CD4-positive, CD25-positive, alpha-beta regulatory T cell (primary cell): ENCODE data around the gene OTOG. TPM values are rescaled to one million over a fixed set of nuclear protein-coding genes. Genes with fewer than 3 reads are reported as not detected.

ENCODE experiments used
- ATAC-seq, 2 donors: fragments of 150-1000 bp; cut with Tn5 transposase; one replicate each; pipeline ENCODE4 v1.10.0; 2021; ENCODE audit warnings: low read depth in 2 of 2, moderate number of reproducible peaks in 2 of 2, moderate library complexity in 1 of 2
- DNase-seq, 3 donors: peaks; one replicate each; pipeline versions ENCODE4 v3.0.0 to v3.0.0-alpha.2; 2012 to 2022; ENCODE audit warnings: mixed read lengths in 1 of 3
- H3K27ac ChIP-seq: one replicate; pipeline ENCODE4 v1.7.0; 2013; ENCODE audit warnings: mild to moderate bottlenecking, low read length; ENCODE audit not compliant: insufficient read depth, poor library complexity, severe bottlenecking
- H3K27me3 ChIP-seq: one replicate; pipeline ENCODE4 v1.7.0; 2013; ENCODE audit warnings: low read length; ENCODE audit not compliant: control insufficient read depth, insufficient read depth
- H3K36me3 ChIP-seq: one replicate; pipeline ENCODE4 v1.7.0; 2013; ENCODE audit warnings: mild to moderate bottlenecking, low read length, moderate library complexity; ENCODE audit not compliant: control insufficient read depth, insufficient read depth
- H3K4me1 ChIP-seq: 2 replicates; pipeline ENCODE4 v1.7.0; 2013; ENCODE audit warnings: mild to moderate bottlenecking, low read length; ENCODE audit not compliant: insufficient read depth, control insufficient read depth, poor library complexity, severe bottlenecking
- H3K4me3 ChIP-seq: one replicate; pipeline ENCODE4 v1.7.0; 2013; ENCODE audit warnings: low read depth, mild to moderate bottlenecking, low read length, moderate library complexity
- H3K9me3 ChIP-seq, 2 experiments: 1 replicate in 1 of 2; 2 replicates in 1 of 2; pipeline ENCODE4 v1.7.0; 2013; ENCODE audit warnings: low read length in 2 of 2, mild to moderate bottlenecking in 1 of 2, moderate library complexity in 1 of 2; ENCODE audit not compliant: control insufficient read depth in 2 of 2
- H3K27ac Mint-ChIP-seq, 3 donors: one replicate each; pipeline ENCODE4 v1.8.0; 2020 to 2022; ENCODE audit warnings: mild to moderate bottlenecking in 3 of 3, mixed read lengths in 3 of 3, moderate library complexity in 2 of 3
- H3K27me3 Mint-ChIP-seq: one replicate; pipeline ENCODE4 v1.8.0; 2022; ENCODE audit warnings: mild to moderate bottlenecking, mixed read lengths
- H3K36me3 Mint-ChIP-seq: one replicate; pipeline ENCODE4 v1.8.0; 2020; ENCODE audit warnings: mixed read lengths
- H3K4me1 Mint-ChIP-seq, 4 donors: one replicate each; pipeline ENCODE4 v1.8.0; 2020 to 2022; ENCODE audit warnings: mixed read lengths in 4 of 4, mild to moderate bottlenecking in 1 of 4
- H3K4me3 Mint-ChIP-seq, 4 donors: one replicate each; pipeline ENCODE4 v1.8.0; 2020 to 2022; ENCODE audit warnings: mild to moderate bottlenecking in 4 of 4, mixed read lengths in 4 of 4, moderate library complexity in 3 of 4
- H3K9me3 Mint-ChIP-seq, 7 donors: one replicate each; pipeline ENCODE4 v1.8.0; 2020 to 2022; ENCODE audit warnings: mixed read lengths in 7 of 7, mild to moderate bottlenecking in 3 of 7, moderate library complexity in 2 of 7
- polyA plus RNA-seq, 4 donors: library from polyadenylated mRNA; unstranded; fragments of 300-500 nt; fragmentation: Illumina TruSeq; gene quantifications; one replicate each; pipeline ENCODE4 v1.2.3, GENCODE V29; 2021
- total RNA-seq: library from RNA; stranded (reverse); gene quantifications from one replicate; pipeline ENCODE4 v1.2.3, GENCODE V29; 2022

Gene OTOG
- total and polyA plus RNA-seq, 5 donors from 2014 or later: not detected

DNA sequence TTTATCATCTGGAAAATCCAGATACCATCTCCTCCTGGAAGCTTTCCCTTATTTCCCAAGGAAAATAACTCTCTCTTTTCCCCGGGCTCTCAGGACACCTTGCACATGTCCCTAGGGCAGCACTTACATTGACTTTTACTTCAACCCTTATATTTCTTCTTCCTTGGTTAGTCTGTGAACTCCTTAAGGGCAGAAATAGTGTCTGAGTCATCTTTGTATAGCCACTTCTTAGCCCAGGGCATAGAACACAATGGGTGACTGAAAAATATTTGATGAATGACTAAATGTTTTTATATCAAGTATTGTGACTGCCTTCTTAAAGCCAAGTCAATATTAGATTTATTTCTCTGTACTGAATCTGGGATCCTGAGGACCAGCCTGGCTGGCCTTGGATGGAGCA lies 126.9 kb downstream of the OTOG start:
- ATAC-seq: no peak
- peaks cover 0 to 19% (median 12%) of the 10 kb centered on the region in 7 donors for H3K9me3 Mint-ChIP-seq

DNA sequence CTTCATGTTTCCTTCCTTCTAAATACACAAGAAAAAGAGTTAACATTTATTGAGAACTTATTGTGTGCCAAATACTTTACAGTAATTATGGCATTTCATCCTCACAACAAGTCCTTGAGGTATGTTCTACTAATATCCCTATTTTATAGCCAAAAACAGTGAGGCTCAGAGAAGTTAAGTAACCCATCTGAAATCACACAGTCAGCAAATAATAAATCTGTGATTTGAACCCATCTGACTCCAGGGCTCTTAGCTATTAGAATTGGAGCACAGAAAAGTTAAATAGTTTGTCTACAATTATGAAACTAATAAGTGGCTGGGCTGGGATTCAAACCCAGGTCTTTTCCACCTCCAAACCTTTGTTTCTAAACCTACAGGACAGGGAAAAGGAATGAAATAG lies 135.8 kb downstream of the OTOG start:
- H3K27ac ChIP-seq: no peak overlapping the region
- no peaks in the 10 kb centered on the region for H3K36me3 Mint-ChIP-seq
- peaks cover 3% of the 10 kb centered on the region for H3K27me3 ChIP-seq
- H3K4me3 ChIP-seq: no peak overlapping the region
- ATAC-seq: no peak
- H3K36me3 ChIP-seq: no peaks in the 10 kb centered on the region
- H3K9me3 Mint-ChIP-seq: peaks cover 0 to 2% (median 0%) of the 10 kb centered on the region in 7 donors
- H3K4me1 ChIP-seq: no peaks in the 10 kb centered on the region
- H3K27ac Mint-ChIP-seq: no peak overlapping the region
- H3K4me3 Mint-ChIP-seq: no peak overlapping the region
- peaks cover 0 to 3% (median 0%) of the 10 kb centered on the region in 4 donors for H3K4me1 Mint-ChIP-seq
- DNase-seq: no peak
- H3K27me3 Mint-ChIP-seq: no peaks in the 10 kb centered on the region
- H3K9me3 ChIP-seq: no peaks in the 10 kb centered on the region

More for the DNA sequence above, 126.9 kb downstream of the OTOG start:
- Histone ChIP-seq H3K36me3 (no peaks in the 10 kb centered on the region), H3K4me1 (no peaks in the 10 kb centered on the region), H3K4me3 (no peak overlapping the region), H3K9me3 (peaks cover 0 to 7% of the 10 kb centered on the region in 2 experiments), H3K27ac (no peak overlapping the region), H3K27me3 (peaks cover 3% of the 10 kb centered on the region)
- no peak for DNase-seq
- H3K27ac Mint-ChIP-seq: no peak overlapping the region
- no peak overlapping the region for H3K4me3 Mint-ChIP-seq
- no peaks in the 10 kb centered on the region for H3K4me1 Mint-ChIP-seq
- no peaks in the 10 kb centered on the region for H3K36me3 Mint-ChIP-seq
- H3K27me3 Mint-ChIP-seq: peaks cover 18% of the 10 kb centered on the region

DNA sequence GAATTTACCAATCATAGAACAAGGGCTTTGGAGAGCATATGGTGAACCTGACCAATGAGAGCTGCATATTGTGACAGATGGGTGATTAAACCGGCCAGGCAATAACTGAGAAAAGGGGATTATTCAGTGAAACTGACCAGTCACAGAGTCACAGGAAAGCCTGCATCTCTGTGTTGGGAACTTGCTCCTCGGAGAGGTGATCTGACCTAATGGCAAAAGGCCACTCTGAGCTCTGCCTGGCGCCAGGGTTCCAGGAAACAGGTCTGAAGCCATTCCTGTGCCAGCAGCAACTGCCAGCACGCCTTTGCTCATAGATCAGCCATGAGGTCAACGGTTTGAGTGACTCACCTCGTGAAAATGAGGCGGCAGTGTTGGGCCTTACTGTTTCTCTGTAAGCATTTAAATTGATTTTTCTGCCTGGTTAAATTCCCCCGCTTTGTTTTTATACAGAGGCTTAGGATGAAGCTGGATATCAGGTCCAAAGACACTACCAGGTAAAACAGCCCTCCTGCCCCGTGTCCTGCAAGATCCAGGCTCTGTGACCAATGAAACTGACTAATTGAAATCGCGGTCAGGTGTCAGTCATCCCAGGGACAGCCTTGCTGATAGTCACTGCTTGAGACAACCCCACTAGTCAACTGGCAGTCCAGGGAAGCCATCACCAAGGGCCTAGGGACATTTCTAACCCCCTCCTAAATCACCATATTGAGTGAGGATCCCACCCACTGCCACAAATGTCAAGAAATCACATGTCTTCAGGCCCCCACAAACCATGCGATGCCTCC lies 136.5 kb downstream of the OTOG start:
- H3K27ac ChIP-seq: no peak overlapping the region
- H3K4me3 ChIP-seq: no peak overlapping the region
- no peak overlapping the region for H3K4me3 Mint-ChIP-seq
- H3K36me3 Mint-ChIP-seq: no peaks in the 10 kb centered on the region
- ATAC-seq (no peak), DNase-seq (no peak)
- peaks cover 0 to 3% (median 0%) of the 10 kb centered on the region in 4 donors for H3K4me1 Mint-ChIP-seq
- no peaks in the 10 kb centered on the region for H3K9me3 ChIP-seq
- no peaks in the 10 kb centered on the region for H3K4me1 ChIP-seq
- peaks cover 3% of the 10 kb centered on the region for H3K27me3 ChIP-seq
- peaks cover 0 to 2% (median 0%) of the 10 kb centered on the region in 7 donors for H3K9me3 Mint-ChIP-seq
- no peaks in the 10 kb centered on the region for H3K27me3 Mint-ChIP-seq
- no peaks in the 10 kb centered on the region for H3K36me3 ChIP-seq
- H3K27ac Mint-ChIP-seq: no peak overlapping the region

DNA sequence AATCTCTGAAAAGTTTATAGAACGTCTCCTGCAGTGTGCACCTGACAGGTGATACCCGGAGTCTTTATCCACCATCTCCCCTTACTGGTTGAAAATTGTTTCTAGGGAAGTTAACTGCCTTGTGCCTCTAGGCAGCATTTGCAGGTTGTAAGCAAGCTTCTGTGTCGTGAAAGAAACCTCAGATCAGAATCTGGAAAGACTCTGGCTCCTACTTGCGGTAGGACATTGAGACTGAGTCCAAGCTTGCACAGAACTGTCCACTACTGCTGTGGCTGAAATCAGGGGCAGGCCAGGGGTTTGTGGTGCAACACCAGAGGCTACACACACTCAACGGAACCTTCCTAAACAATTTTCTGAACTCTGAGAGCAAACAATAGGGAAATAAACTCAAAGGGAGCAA lies 137.5 kb downstream of the OTOG start:
- no peak overlapping the region for H3K27ac Mint-ChIP-seq
- H3K27me3 ChIP-seq: peaks cover 3% of the 10 kb centered on the region
- peaks cover 0 to 3% (median 0%) of the 10 kb centered on the region in 4 donors for H3K4me1 Mint-ChIP-seq
- H3K9me3 Mint-ChIP-seq: no peaks in the 10 kb centered on the region
- no peaks in the 10 kb centered on the region for H3K9me3 ChIP-seq
- ATAC-seq: no peak
- no peak overlapping the region for H3K4me3 Mint-ChIP-seq
- H3K36me3 ChIP-seq: no peaks in the 10 kb centered on the region
- H3K36me3 Mint-ChIP-seq: no peaks in the 10 kb centered on the region
- no peak overlapping the region for H3K27ac ChIP-seq
- no peak for DNase-seq
- no peak overlapping the region for H3K4me3 ChIP-seq
- no peaks in the 10 kb centered on the region for H3K27me3 Mint-ChIP-seq
- H3K4me1 ChIP-seq: no peaks in the 10 kb centered on the region

DNA sequence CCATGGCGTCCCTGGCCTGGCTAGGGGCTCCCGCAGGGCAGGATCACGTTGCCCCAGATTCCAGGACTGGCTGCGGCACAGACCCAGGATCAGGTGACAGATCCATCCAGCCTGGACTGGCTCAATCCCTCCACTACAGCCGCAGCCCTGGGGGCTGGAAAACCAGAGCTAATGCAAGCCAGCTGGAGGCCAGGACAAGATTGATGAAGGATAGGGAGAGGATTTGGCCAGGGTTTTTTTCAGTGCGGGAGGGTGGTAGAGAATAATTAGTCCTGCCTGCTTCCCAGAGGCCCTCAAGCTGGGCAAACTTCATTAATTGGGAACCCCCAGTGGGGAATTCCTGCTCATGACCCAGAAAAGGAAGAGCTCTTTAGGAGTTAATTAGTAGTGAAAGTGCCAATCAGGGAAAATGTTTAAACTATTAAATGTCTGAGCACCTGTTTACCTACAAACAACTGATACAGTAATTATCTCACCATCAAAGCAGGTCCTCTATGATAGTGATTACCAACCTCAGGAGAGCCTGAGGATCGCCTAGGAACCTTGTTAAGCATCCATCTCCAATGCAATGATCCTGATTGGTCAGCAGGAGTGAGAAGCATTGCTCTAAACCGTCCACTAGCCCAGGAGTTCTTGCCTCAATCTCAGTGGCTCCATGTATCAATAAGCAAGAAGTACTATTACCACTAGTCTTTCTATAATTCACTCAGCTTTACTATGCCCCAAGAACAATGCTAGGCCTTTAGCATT lies 139.3 kb downstream of the OTOG start:
- Histone ChIP-seq H3K9me3 (no peaks in the 10 kb centered on the region), H3K27me3 (peaks cover 3% of the 10 kb centered on the region), H3K4me1 (no peaks in the 10 kb centered on the region), H3K27ac (no peak overlapping the region), H3K4me3 (no peak overlapping the region), H3K36me3 (no peaks in the 10 kb centered on the region)
- Mint-ChIP-seq H3K27me3 (no peaks in the 10 kb centered on the region), H3K4me1 (peaks cover 0 to 3% (median 0%) of the 10 kb centered on the region in 4 donors), H3K36me3 (no peaks in the 10 kb centered on the region), H3K27ac (no peak overlapping the region), H3K9me3 (no peaks in the 10 kb centered on the region), H3K4me3 (no peak overlapping the region)
- ATAC-seq (no peak), DNase-seq (no peak)

DNA sequence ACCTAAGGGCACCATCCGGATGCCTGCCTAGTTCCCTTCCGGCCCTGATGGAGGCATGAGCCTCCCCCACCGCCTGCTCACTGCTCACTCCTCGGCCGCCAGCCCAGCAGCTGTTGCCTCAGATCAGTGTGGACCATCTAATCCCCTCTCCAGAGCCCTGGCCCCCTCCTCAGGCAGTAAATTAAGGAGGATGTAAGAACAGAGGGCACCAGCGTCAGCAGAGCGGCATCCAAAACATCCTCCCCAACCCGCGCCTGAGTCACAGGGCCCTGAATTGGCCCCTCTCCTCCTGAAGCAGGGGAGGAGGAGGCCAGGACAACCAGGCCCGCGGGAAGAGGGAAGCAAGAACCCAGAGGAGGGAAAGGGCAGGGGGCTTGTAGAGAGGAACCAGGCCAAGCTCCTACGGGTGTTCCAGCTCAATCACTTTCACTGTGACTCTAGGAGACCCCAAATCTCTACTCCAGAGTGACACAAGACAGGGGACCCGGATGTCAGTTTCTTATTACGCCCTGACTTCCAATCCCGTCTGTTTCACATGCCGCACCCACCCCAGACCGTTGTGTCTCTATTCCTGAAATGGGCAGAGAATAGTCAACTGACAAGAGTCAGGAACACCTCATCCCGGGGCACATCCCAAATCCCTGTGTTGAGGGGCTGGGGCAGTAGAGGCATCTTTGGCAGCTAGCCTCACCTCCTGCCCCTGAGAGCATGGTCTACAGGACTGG lies 141.0 kb downstream of the OTOG start:
- H3K9me3 Mint-ChIP-seq: no peaks in the 10 kb centered on the region
- DNase-seq (no peak), ATAC-seq (no peak)
- no peaks in the 10 kb centered on the region for H3K36me3 Mint-ChIP-seq
- H3K27me3 ChIP-seq: peaks cover 2% of the 10 kb centered on the region
- H3K36me3 ChIP-seq: no peaks in the 10 kb centered on the region
- H3K27ac Mint-ChIP-seq: no peak overlapping the region
- peaks cover 2% of the 10 kb centered on the region for H3K27me3 Mint-ChIP-seq
- H3K9me3 ChIP-seq: no peaks in the 10 kb centered on the region
- no peaks in the 10 kb centered on the region for H3K4me1 ChIP-seq
- H3K27ac ChIP-seq: no peak overlapping the region
- H3K4me3 ChIP-seq: no peak overlapping the region
- H3K4me3 Mint-ChIP-seq: no peak overlapping the region
- peaks cover 0 to 3% (median 0%) of the 10 kb centered on the region in 4 donors for H3K4me1 Mint-ChIP-seq

DNA sequence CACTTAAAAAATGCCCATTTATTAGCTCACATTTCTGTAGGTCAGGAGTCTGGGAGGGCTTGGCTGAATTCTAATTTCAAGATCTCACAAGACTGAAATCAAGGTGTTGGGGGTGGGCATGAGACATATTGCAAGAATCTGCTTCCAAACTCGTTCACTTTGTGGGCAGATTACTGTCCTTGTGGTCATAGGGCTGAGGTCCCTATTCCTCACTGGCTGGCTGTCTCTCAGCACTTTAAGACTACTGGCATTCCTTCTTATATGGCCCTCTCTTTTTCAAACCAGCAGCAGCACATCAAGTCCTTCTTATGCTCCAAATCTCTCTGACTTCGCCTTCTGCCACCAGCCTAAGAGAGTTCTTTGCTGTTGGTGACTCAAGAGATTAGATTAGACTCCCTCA lies 144.5 kb downstream of the OTOG start:
- H3K36me3 Mint-ChIP-seq: no peaks in the 10 kb centered on the region
- Histone ChIP-seq H3K36me3 (no peaks in the 10 kb centered on the region), H3K4me3 (no peak overlapping the region), H3K4me1 (no peaks in the 10 kb centered on the region), H3K9me3 (no peaks in the 10 kb centered on the region), H3K27me3 (peaks cover 4% of the 10 kb centered on the region), H3K27ac (no peak overlapping the region)
- ATAC-seq (no peak), DNase-seq (no peak)
- H3K27me3 Mint-ChIP-seq: peaks cover 22% of the 10 kb centered on the region
- H3K4me1 Mint-ChIP-seq: peaks cover 0 to 4% (median 2%) of the 10 kb centered on the region in 4 donors
- H3K9me3 Mint-ChIP-seq: peaks cover 0 to 2% (median 0%) of the 10 kb centered on the region in 7 donors
- H3K27ac Mint-ChIP-seq: no peak overlapping the region
- H3K4me3 Mint-ChIP-seq: no peak overlapping the region
